Measurements from ENCODE around the gene CMTM7. TPM values are rescaled to one million over a fixed set of nuclear protein-coding genes. Genes with fewer than 3 reads are reported as not detected.
A peak's percentile ranks its signal among the peaks of the same experiment; 100 is the strongest.

CMTM7 gene
- total RNA-seq, 3 donors from 2014 or later (not counting 1 experiment from before 2014, with no cell fraction given), result 4.1 to 16.7 (median 12.8) TPM

- Histone ChIP-seq H3K9me3 (ENCODE audit: control insufficient read depth, insufficient read depth, low read length) (no peaks in the 10 kb centered on the region), H3K27ac (ENCODE audit: low read length) (peak overlapping the region; percentile 67), H3K4me3 (ENCODE audit: low read length) (peak overlapping the region; percentile 79), H3K36me3 (ENCODE audit: control insufficient read depth, insufficient read depth, low read length) (no peaks in the 10 kb centered on the region), H3K4me1 (ENCODE audit: control insufficient read depth, insufficient read depth, low read length) (peaks cover 27% of the 10 kb centered on the region), H3K27me3 (ENCODE audit: control insufficient read depth, insufficient read depth, low read length) (no peaks in the 10 kb centered on the region)
- Mint-ChIP-seq H3K4me3 (peak overlapping the region; percentile 96), H3K4me1 (peaks cover 41 to 45% of the 10 kb centered on the region in 2 donors), H3K27ac (peak overlapping the region; percentile 75 to 92), H3K36me3 (no peaks in the 10 kb centered on the region), H3K9me3 (no peaks in the 10 kb centered on the region), H3K27me3 (ENCODE audit: low read depth in 2 of 2) (no peaks in the 10 kb centered on the region)
- TF ChIP-seq, protein P1, sequence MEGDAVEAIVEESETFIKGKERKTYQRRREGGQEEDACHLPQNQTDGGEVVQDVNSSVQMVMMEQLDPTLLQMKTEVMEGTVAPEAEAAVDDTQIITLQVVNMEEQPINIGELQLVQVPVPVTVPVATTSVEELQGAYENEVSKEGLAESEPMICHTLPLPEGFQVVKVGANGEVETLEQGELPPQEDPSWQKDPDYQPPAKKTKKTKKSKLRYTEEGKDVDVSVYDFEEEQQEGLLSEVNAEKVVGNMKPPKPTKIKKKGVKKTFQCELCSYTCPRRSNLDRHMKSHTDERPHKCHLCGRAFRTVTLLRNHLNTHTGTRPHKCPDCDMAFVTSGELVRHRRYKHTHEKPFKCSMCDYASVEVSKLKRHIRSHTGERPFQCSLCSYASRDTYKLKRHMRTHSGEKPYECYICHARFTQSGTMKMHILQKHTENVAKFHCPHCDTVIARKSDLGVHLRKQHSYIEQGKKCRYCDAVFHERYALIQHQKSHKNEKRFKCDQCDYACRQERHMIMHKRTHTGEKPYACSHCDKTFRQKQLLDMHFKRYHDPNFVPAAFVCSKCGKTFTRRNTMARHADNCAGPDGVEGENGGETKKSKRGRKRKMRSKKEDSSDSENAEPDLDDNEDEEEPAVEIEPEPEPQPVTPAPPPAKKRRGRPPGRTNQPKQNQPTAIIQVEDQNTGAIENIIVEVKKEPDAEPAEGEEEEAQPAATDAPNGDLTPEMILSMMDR (IDR thresholded peaks at IDR 0.05), result no peak
- 29% methylated on average over 17 of the region's 18 CpGs for WGBS (ENCODE audit: insufficient coverage)
- intact Hi-C loops (cut with micrococcal nuclease), result loop anchor here (5.0 kb wide), 1 partner anchor 75 kb away; no protein-coding TSS in a partner anchor
- DNase-seq (peak in 1 of 2 donors; percentile 61), ATAC-seq (peak in 1 of 3 donors; percentile 14)
These were observed 1.1 kb downstream of the CMTM7 start for GRCh38 chr3:32392536-32393302.

DNA sequence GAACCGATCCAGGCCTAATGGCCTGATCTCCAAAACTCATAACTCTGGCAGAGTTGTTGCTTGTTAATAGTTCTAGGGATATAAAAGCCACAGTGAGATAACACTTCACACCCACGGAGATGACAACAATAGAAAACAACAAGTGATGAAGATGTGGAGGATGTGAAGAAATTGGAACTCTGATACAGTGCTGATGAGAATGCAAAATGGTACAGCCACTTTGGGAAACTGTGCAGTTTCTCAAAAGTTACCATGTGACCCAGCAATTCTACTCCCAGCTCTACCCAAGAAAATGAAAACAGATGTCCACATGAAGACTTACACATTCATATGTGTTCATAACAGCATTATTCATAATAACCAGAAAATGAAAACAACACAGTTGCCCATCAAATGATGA lies 3.8 kb downstream of the CMTM7 start:
- no peaks in the 10 kb centered on the region for H3K27me3 ChIP-seq (ENCODE audit: control insufficient read depth, insufficient read depth, low read length)
- peak; percentile 29 to 52 (median 50) for ATAC-seq
- TF ChIP-seq, protein P1 (IDR thresholded peaks at IDR 0.05), result no peak
- no peaks in the 10 kb centered on the region for H3K36me3 ChIP-seq (ENCODE audit: control insufficient read depth, insufficient read depth, low read length)
- H3K9me3 Mint-ChIP-seq, result no peaks in the 10 kb centered on the region
- H3K9me3 ChIP-seq (ENCODE audit: control insufficient read depth, insufficient read depth, low read length), result no peaks in the 10 kb centered on the region
- H3K4me1 ChIP-seq (ENCODE audit: control insufficient read depth, insufficient read depth, low read length), result peaks cover 34% of the 10 kb centered on the region
- peak overlapping the region; percentile 5 to 35 for H3K27ac Mint-ChIP-seq
- 80% methylated on average over 1 of the region's 2 CpGs for WGBS (ENCODE audit: insufficient coverage)
- intact Hi-C loops (cut with micrococcal nuclease), result loop anchor here (5.0 kb wide), 1 partner anchor 218 kb away; no protein-coding TSS in a partner anchor
- no peaks in the 10 kb centered on the region for H3K36me3 Mint-ChIP-seq
- no peak overlapping the region for H3K4me3 Mint-ChIP-seq
- DNase-seq, result no peak
- no peak overlapping the region for H3K27ac ChIP-seq (ENCODE audit: low read length)
- no peak overlapping the region for H3K4me3 ChIP-seq (ENCODE audit: low read length)
- no peaks in the 10 kb centered on the region for H3K27me3 Mint-ChIP-seq (ENCODE audit: low read depth in 2 of 2)
- H3K4me1 Mint-ChIP-seq, result peaks cover 48 to 52% of the 10 kb centered on the region in 2 donors

GRCh38 chr3:32397941-32398340 lies 6.3 kb downstream of the CMTM7 start:
- H3K9me3 ChIP-seq (ENCODE audit: control insufficient read depth, insufficient read depth, low read length), result no peaks in the 10 kb centered on the region
- H3K27me3 ChIP-seq (ENCODE audit: control insufficient read depth, insufficient read depth, low read length), result no peaks in the 10 kb centered on the region
- no peak overlapping the region for H3K4me3 ChIP-seq (ENCODE audit: low read length)
- ATAC-seq (no peak), DNase-seq (no peak)
- H3K4me1 ChIP-seq (ENCODE audit: control insufficient read depth, insufficient read depth, low read length), result peaks cover 33% of the 10 kb centered on the region
- Mint-ChIP-seq H3K36me3 (no peaks in the 10 kb centered on the region), H3K27me3 (ENCODE audit: low read depth in 2 of 2) (no peaks in the 10 kb centered on the region), H3K27ac (peak overlapping the region in 1 of 2 donors; percentile 10), H3K9me3 (no peaks in the 10 kb centered on the region), H3K4me1 (peaks cover 47 to 49% of the 10 kb centered on the region in 2 donors), H3K4me3 (no peak overlapping the region)
- WGBS (ENCODE audit: insufficient coverage), result 80% methylated on average over 2 of the region's 2 CpGs
- H3K27ac ChIP-seq (ENCODE audit: low read length), result no peak overlapping the region
- intact Hi-C loops (cut with micrococcal nuclease), result loop anchor here (5.0 kb wide), 1 partner anchor 221 kb away; no protein-coding TSS in a partner anchor
- no peaks in the 10 kb centered on the region for H3K36me3 ChIP-seq (ENCODE audit: control insufficient read depth, insufficient read depth, low read length)
- TF ChIP-seq, protein P1 (IDR thresholded peaks at IDR 0.05), result no peak

Measured in natural killer cell (primary cell).